Naive B cell (primary cell): ENCODE results near the gene CHRND. TPM values are rescaled to one million over a fixed set of nuclear protein-coding genes. Genes with fewer than 3 reads are reported as not detected.

Experiments used
- ATAC-seq, 2 donors: fragments of 150-1000 bp; cut with Tn5 transposase; 2 replicates each; pipeline ENCODE4 v1.10.0; 2021; ENCODE audit warnings: low read depth in 2 of 2, mild to moderate bottlenecking in 2 of 2, moderate library complexity in 2 of 2
- DNase-seq: peaks from one replicate; pipeline ENCODE4 v3.0.0; 2022
- H3K27ac Mint-ChIP-seq, 6 donors: one replicate each; pipeline ENCODE4 v1.8.0; 2020 to 2022; ENCODE audit warnings: mild to moderate bottlenecking in 6 of 6, mixed read lengths in 6 of 6, moderate library complexity in 5 of 6, inconsistent platforms in 2 of 6
- H3K27me3 Mint-ChIP-seq, 3 donors: one replicate each; pipeline ENCODE4 v1.8.0; 2021 to 2022; ENCODE audit warnings: mixed read lengths in 3 of 3, mild to moderate bottlenecking in 1 of 3
- H3K36me3 Mint-ChIP-seq, 2 donors: one replicate each; pipeline ENCODE4 v1.8.0; 2020 to 2022; ENCODE audit warnings: mixed read lengths in 2 of 2, inconsistent platforms in 1 of 2, mild to moderate bottlenecking in 1 of 2
- H3K4me1 Mint-ChIP-seq, 3 donors: one replicate each; pipeline ENCODE4 v1.8.0; 2020 to 2022; ENCODE audit warnings: mixed read lengths in 3 of 3, inconsistent platforms in 1 of 3, mild to moderate bottlenecking in 1 of 3, moderate library complexity in 1 of 3
- H3K4me3 Mint-ChIP-seq, 8 donors: one replicate each; pipeline ENCODE4 v1.8.0; 2020 to 2022; ENCODE audit warnings: mild to moderate bottlenecking in 8 of 8, mixed read lengths in 8 of 8, moderate library complexity in 8 of 8, inconsistent platforms in 2 of 8
- H3K9me3 Mint-ChIP-seq, 7 donors: one replicate each; pipeline ENCODE4 v1.8.0; 2020 to 2022; ENCODE audit warnings: mixed read lengths in 7 of 7, mild to moderate bottlenecking in 5 of 7, inconsistent platforms in 2 of 7, moderate library complexity in 1 of 7
- polyA plus RNA-seq, 6 donors: library from polyadenylated mRNA; unstranded; fragments of 300-500 nt; fragmentation: Illumina TruSeq; gene quantifications; one replicate each; pipeline ENCODE4 v1.2.3, GENCODE V29; 2021; ENCODE audit warnings: low read depth in 6 of 6

CHRND gene
- polyA plus RNA-seq, 6 donors from 2014 or later, result not detected

- peaks cover 35 to 64% (median 48%) of the 10 kb centered on the region in 3 donors for H3K27me3 Mint-ChIP-seq
- no peak for ATAC-seq
These were observed 34.7 kb upstream of the CHRND start for GRCh38 chr2:232491139-232491780.

GRCh38 chr2:232492236-232492848 lies 33.6 kb upstream of the CHRND start:
- DNase-seq (no peak), ATAC-seq (no peak)
- H3K4me1 Mint-ChIP-seq, result peaks cover 0 to 7% (median 0%) of the 10 kb centered on the region in 3 donors
- no peaks in the 10 kb centered on the region for H3K9me3 Mint-ChIP-seq
- H3K27ac Mint-ChIP-seq, result no peak overlapping the region
- H3K36me3 Mint-ChIP-seq, result no peaks in the 10 kb centered on the region
- no peak overlapping the region for H3K4me3 Mint-ChIP-seq
- peaks cover 35 to 67% (median 52%) of the 10 kb centered on the region in 3 donors for H3K27me3 Mint-ChIP-seq

More at GRCh38 chr2:232491139-232491780, 34.7 kb upstream of the CHRND start:
- peak overlapping the region in 1 of 8 donors; percentile 20 for H3K4me3 Mint-ChIP-seq
- H3K27ac Mint-ChIP-seq, result peak overlapping the region in 1 of 6 donors; percentile 74
- H3K36me3 Mint-ChIP-seq, result no peaks in the 10 kb centered on the region
- no peak for DNase-seq
- peaks cover 0 to 7% (median 0%) of the 10 kb centered on the region in 3 donors for H3K4me1 Mint-ChIP-seq
- no peaks in the 10 kb centered on the region for H3K9me3 Mint-ChIP-seq

- no peaks in the 10 kb centered on the region for H3K9me3 Mint-ChIP-seq
- ATAC-seq (no peak), DNase-seq (no peak)
- H3K27ac Mint-ChIP-seq, result no peak overlapping the region
- H3K4me3 Mint-ChIP-seq, result no peak overlapping the region
- no peaks in the 10 kb centered on the region for H3K36me3 Mint-ChIP-seq
- peaks cover 0 to 7% (median 0%) of the 10 kb centered on the region in 3 donors for H3K4me1 Mint-ChIP-seq
- H3K27me3 Mint-ChIP-seq, result peaks cover 33 to 66% (median 57%) of the 10 kb centered on the region in 3 donors
These were observed 32.8 kb upstream of the CHRND start for GRCh38 chr2:232492963-232493700.

DNA sequence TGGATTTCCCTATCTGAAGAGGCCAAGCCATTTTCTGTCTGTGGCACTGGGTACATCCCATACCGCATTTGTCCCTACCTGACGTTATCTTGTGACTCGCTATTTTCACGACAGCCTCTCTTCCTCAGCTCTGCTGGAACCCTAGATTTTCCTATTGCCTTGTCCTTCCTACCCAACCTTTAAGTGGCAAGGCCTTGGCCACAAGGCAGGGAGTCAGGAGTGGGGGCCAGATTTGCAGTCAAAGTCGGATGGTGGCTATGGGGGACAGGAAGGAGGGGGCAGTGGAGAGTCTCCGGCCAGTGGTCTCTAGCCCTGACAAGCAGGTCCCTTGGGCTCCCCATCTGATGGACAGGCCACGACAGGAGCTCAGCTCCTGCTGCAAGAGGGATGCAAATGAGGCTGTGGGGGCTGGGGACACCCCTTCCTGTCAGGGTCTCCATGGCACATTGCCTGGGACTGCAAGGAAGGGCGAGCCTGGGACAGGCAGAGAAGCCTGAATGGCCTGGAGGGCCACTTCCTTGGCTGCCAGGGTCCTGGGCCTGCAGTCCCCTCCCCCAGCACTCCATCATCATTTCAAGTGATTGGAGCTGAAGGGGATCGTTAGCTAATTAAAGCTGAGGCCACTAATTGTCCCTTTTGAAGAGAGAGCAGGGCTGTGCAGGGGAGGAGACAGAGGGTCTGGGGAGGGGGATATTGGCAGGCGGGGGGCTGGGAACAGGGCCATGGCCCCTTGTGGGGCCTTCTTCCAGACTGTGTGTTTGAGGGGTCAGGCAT lies 32.1 kb upstream of the CHRND start:
- ATAC-seq, result no peak
- H3K4me3 Mint-ChIP-seq, result peak overlapping the region in 1 of 8 donors; percentile 29
- no peaks in the 10 kb centered on the region for H3K36me3 Mint-ChIP-seq
- no peaks in the 10 kb centered on the region for H3K9me3 Mint-ChIP-seq
- peak overlapping the region in 1 of 6 donors; percentile 82 for H3K27ac Mint-ChIP-seq
- H3K27me3 Mint-ChIP-seq, result peaks cover 31 to 65% (median 58%) of the 10 kb centered on the region in 3 donors
- DNase-seq, result no peak
- H3K4me1 Mint-ChIP-seq, result peaks cover 0 to 4% (median 0%) of the 10 kb centered on the region in 3 donors

GRCh38 chr2:232494542-232494941 lies 31.4 kb upstream of the CHRND start:
- ATAC-seq, result no peak
- H3K4me3 Mint-ChIP-seq, result no peak overlapping the region
- H3K36me3 Mint-ChIP-seq, result no peaks in the 10 kb centered on the region
- no peak for DNase-seq
- peaks cover 24 to 64% (median 56%) of the 10 kb centered on the region in 3 donors for H3K27me3 Mint-ChIP-seq
- H3K27ac Mint-ChIP-seq, result no peak overlapping the region
- H3K9me3 Mint-ChIP-seq, result no peaks in the 10 kb centered on the region
- peaks cover 0 to 1% (median 0%) of the 10 kb centered on the region in 3 donors for H3K4me1 Mint-ChIP-seq

- no peaks in the 10 kb centered on the region for H3K36me3 Mint-ChIP-seq
- H3K4me1 Mint-ChIP-seq, result no peaks in the 10 kb centered on the region
- no peak overlapping the region for H3K27ac Mint-ChIP-seq
- H3K4me3 Mint-ChIP-seq, result no peak overlapping the region
- no peaks in the 10 kb centered on the region for H3K9me3 Mint-ChIP-seq
- ATAC-seq (no peak), DNase-seq (no peak)
- peaks cover 26 to 64% (median 56%) of the 10 kb centered on the region in 3 donors for H3K27me3 Mint-ChIP-seq
These were observed 30.7 kb upstream of the CHRND start for GRCh38 chr2:232495292-232495691.

DNA sequence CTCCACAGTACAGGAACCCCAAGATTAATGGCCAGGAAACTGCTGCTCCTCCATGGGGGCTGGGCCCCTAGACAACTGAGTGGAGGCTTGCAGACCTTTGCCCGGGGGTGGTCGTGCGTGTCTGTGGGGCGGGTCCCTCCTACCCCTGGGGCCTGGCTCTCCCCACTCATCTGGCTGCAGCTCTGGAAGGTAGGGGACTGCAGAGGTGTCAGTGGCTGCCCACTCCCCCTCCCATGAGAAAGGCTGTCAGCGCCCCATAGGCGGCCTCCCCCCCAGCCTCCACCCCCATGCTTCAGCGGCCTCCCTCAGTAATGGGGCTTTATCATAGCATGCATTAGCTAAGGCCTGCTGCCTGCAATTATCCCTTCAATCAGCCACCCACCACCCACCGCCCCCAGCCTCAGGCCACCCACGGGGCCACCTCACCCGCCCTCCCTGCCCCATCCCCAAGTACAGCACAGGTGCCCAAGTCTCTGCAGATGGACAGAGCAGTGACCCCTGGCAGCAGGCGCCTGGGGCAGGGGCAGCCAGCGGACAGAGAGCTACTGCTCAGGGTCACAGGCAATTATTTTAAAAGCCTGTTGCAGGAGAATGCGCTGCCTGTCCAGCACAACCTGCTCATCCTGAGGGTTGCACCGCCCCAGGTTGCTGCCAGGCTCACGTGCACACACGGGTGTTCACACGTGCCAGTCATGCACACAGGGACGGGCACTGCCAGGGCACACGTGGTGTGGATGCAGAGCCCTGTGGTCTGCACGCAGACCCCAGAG lies 29.3 kb upstream of the CHRND start:
- H3K9me3 Mint-ChIP-seq, result no peaks in the 10 kb centered on the region
- no peak for ATAC-seq
- no peaks in the 10 kb centered on the region for H3K4me1 Mint-ChIP-seq
- no peaks in the 10 kb centered on the region for H3K36me3 Mint-ChIP-seq
- H3K27me3 Mint-ChIP-seq, result peaks cover 24 to 64% (median 56%) of the 10 kb centered on the region in 3 donors
- no peak overlapping the region for H3K4me3 Mint-ChIP-seq
- no peak for DNase-seq
- H3K27ac Mint-ChIP-seq, result no peak overlapping the region

GRCh38 chr2:232497348-232497747 lies 28.6 kb upstream of the CHRND start:
- peaks cover 0 to 1% (median 1%) of the 10 kb centered on the region in 3 donors for H3K4me1 Mint-ChIP-seq

GRCh38 chr2:232498452-232498851 lies 27.5 kb upstream of the CHRND start:
- Mint-ChIP-seq H3K4me3 (no peak overlapping the region), H3K4me1 (peaks cover 4 to 6% (median 5%) of the 10 kb centered on the region in 3 donors), H3K9me3 (no peaks in the 10 kb centered on the region), H3K27ac (peak overlapping the region in 2 of 6 donors; percentile 1 to 19), H3K36me3 (no peaks in the 10 kb centered on the region), H3K27me3 (peaks cover 13 to 60% (median 57%) of the 10 kb centered on the region in 3 donors)
- DNase-seq (no peak), ATAC-seq (no peak)

More at GRCh38 chr2:232497348-232497747, 28.6 kb upstream of the CHRND start:
- DNase-seq (no peak), ATAC-seq (no peak)
- Mint-ChIP-seq H3K4me3 (no peak overlapping the region), H3K27me3 (peaks cover 18 to 65% (median 56%) of the 10 kb centered on the region in 3 donors), H3K9me3 (no peaks in the 10 kb centered on the region), H3K36me3 (no peaks in the 10 kb centered on the region), H3K27ac (no peak overlapping the region)

- Mint-ChIP-seq H3K27me3 (peaks cover 30 to 86% (median 82%) of the 10 kb centered on the region in 3 donors), H3K9me3 (no peaks in the 10 kb centered on the region), H3K27ac (no peak overlapping the region), H3K36me3 (no peaks in the 10 kb centered on the region), H3K4me1 (peaks cover 4 to 14% (median 8%) of the 10 kb centered on the region in 3 donors), H3K4me3 (peak overlapping the region in 1 of 8 donors; percentile 12)
- ATAC-seq (no peak), DNase-seq (no peak)
These were observed 24.6 kb upstream of the CHRND start for GRCh38 chr2:232501331-232501771.

DNA sequence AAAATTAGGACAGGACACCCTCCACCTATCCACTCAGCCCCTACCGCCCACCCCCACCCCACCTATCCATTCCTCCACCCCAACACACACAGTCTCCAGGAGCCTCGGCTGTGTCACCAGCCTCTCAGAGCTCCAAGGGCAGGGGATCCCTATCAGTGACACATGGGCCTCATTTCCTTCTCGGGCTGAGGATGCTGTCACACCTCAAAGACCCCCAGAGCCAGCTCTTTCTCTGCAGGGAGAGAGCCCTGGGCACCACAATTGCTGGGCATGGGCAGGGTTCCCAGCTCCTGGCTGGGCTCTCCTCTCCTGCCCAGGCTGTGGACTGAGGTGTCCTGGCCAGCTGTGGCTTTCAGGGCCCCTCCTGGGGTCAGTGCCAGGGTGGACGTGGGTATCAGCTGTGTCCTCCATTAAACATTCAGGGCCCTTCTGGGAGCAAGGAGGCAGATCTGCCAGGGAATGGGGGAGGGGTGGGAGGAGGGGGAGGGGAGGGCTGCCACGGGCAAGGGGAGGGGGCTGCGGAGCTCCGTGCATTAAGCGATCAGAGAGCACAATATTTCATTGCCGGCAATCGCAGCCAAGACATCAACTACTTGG lies 24.1 kb upstream of the CHRND start:
- no peaks in the 10 kb centered on the region for H3K9me3 Mint-ChIP-seq
- H3K4me3 Mint-ChIP-seq, result peak overlapping the region in 1 of 8 donors; percentile 12
- H3K27me3 Mint-ChIP-seq, result peaks cover 30 to 91% (median 87%) of the 10 kb centered on the region in 3 donors
- H3K27ac Mint-ChIP-seq, result peak overlapping the region in 1 of 6 donors; percentile 86
- H3K36me3 Mint-ChIP-seq, result no peaks in the 10 kb centered on the region
- peaks cover 4 to 14% (median 8%) of the 10 kb centered on the region in 3 donors for H3K4me1 Mint-ChIP-seq
- DNase-seq (no peak), ATAC-seq (no peak)

DNA sequence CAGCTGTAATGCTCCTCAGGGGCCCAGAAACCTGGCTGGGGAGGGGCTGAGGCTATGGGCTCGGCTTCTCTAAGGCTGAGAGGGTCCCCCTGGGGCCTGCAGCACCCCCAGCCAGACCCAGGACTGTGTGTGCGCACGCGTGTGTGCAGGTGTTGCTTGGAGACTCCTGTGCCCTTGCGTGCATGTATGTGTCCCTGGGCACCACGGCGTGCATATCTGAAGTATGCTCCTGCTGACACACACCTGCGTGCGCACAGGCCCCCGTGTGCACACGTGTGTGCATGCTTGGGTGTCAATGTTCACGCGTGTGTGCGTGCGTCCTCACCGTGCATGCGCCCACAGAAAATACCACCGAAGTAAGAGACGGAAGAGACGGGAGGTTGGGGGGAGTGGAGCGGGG lies 23.4 kb upstream of the CHRND start:
- H3K27ac Mint-ChIP-seq, result peak overlapping the region in 5 of 6 donors; percentile 66 to 98 (median 86)
- ATAC-seq, result peak; percentile 52 to 58

More for the DNA sequence above, 23.4 kb upstream of the CHRND start:
- Mint-ChIP-seq H3K27me3 (peaks cover 34 to 91% (median 88%) of the 10 kb centered on the region in 3 donors), H3K4me3 (peak overlapping the region in 6 of 8 donors; percentile 49 to 76 (median 65)), H3K36me3 (no peaks in the 10 kb centered on the region), H3K4me1 (peaks cover 4 to 14% (median 8%) of the 10 kb centered on the region in 3 donors), H3K9me3 (no peaks in the 10 kb centered on the region)
- peak; percentile 27 for DNase-seq
